ENCODE measurements around the gene TXK.

GRCh38 chr4:48149827-48150370 lies 15.8 kb upstream of the TXK start:
- no peak for TF ChIP-seq CTCF (IDR thresholded peaks at IDR 0.05)
- no peak for TF ChIP-seq POLR2A (IDR thresholded peaks at IDR 0.05)

All from prostate gland (tissue), 2 donors.